ENCODE measurements around the gene CAMSAP1. TPM values are rescaled to one million over a fixed set of nuclear protein-coding genes. Genes with fewer than 3 reads are reported as not detected.

The CAMSAP1 gene
- polyA plus RNA-seq, 1 donor from 2014 or later = 58.5 TPM

GRCh38 chr9:135825435-135826187, 81.7 kb downstream of the CAMSAP1 start:
- Histone ChIP-seq H2AFZ (ENCODE audit: low read depth, low read length) (no peak overlapping the region), H3K9ac (ENCODE audit: low read length) (no peak overlapping the region), H3F3A (ENCODE audit: insufficient read depth, low read length, poor library complexity, severe bottlenecking) (no peaks in the 10 kb centered on the region), H3K4me3 (ENCODE audit: low read length) (no peak overlapping the region), H3K36me3 (ENCODE audit: insufficient read depth, low read length) (peaks cover 15% of the 10 kb centered on the region), H3K27me3 (ENCODE audit: insufficient read depth, low read depth, low read length) (no peaks in the 10 kb centered on the region), H3K79me2 (replicated peaks; ENCODE audit: insufficient read depth, low read length) (peaks cover 32% of the 10 kb centered on the region), H4K20me1 (ENCODE audit: insufficient read depth) (peaks cover 11% of the 10 kb centered on the region), H3K9me3 (ENCODE audit: low read length) (no peaks in the 10 kb centered on the region), H3K27ac (ENCODE audit: low read length) (no peak overlapping the region), H3K9me2 (ENCODE audit: insufficient read depth, low read length) (no peaks in the 10 kb centered on the region), H3K4me2 (ENCODE audit: low read length) (no peak overlapping the region)
- TF ChIP-seq MXI1 (conservative IDR thresholded peaks at IDR 0.05; ENCODE audit: poor library complexity, severe bottlenecking) (no peak), EZH2 (IDR thresholded peaks at IDR 0.05; ENCODE audit: borderline replicate concordance, insufficient read depth, low read length, poor library complexity, severe bottlenecking) (no peak), TAF1 (IDR thresholded peaks at IDR 0.05; ENCODE audit: low read depth) (no peak), EP300 (conservative IDR thresholded peaks at IDR 0.05; ENCODE audit: poor library complexity, severe bottlenecking) (no peak), CTCF (IDR thresholded peaks at IDR 0.05; ENCODE audit: poor library complexity, severe bottlenecking) (no peak), REST (IDR thresholded peaks at IDR 0.05; ENCODE audit: borderline replicate concordance) (no peak), POLR2AphosphoS5 (IDR thresholded peaks at IDR 0.05) (no peak), RAD21 (conservative IDR thresholded peaks at IDR 0.05) (no peak), SMC3 (conservative IDR thresholded peaks at IDR 0.05; ENCODE audit: poor library complexity) (no peak)

GRCh38 chr9:135823036-135823435, 84.3 kb downstream of the CAMSAP1 start:
- Histone ChIP-seq H3K4me3 (ENCODE audit: low read length) (no peak overlapping the region), H3K79me2 (replicated peaks; ENCODE audit: insufficient read depth, low read length) (peaks cover 22% of the 10 kb centered on the region), H3K36me3 (ENCODE audit: insufficient read depth, low read length) (peaks cover 4% of the 10 kb centered on the region), H3K9me2 (ENCODE audit: insufficient read depth, low read length) (no peaks in the 10 kb centered on the region), H3K27ac (ENCODE audit: low read length) (no peak overlapping the region), H3F3A (ENCODE audit: insufficient read depth, low read length, poor library complexity, severe bottlenecking) (no peaks in the 10 kb centered on the region), H3K27me3 (ENCODE audit: insufficient read depth, low read depth, low read length) (no peaks in the 10 kb centered on the region), H4K20me1 (ENCODE audit: insufficient read depth) (peaks cover 11% of the 10 kb centered on the region), H3K9ac (ENCODE audit: low read length) (no peak overlapping the region), H2AFZ (ENCODE audit: low read depth, low read length) (no peak overlapping the region), H3K4me2 (ENCODE audit: low read length) (no peak overlapping the region), H3K9me3 (ENCODE audit: low read length) (no peaks in the 10 kb centered on the region)
- TF ChIP-seq EP300 (conservative IDR thresholded peaks at IDR 0.05; ENCODE audit: poor library complexity, severe bottlenecking) (no peak), CTCF (IDR thresholded peaks at IDR 0.05; ENCODE audit: poor library complexity, severe bottlenecking) (no peak), MXI1 (conservative IDR thresholded peaks at IDR 0.05; ENCODE audit: poor library complexity, severe bottlenecking) (no peak), REST (IDR thresholded peaks at IDR 0.05; ENCODE audit: borderline replicate concordance) (no peak), EZH2 (IDR thresholded peaks at IDR 0.05; ENCODE audit: borderline replicate concordance, insufficient read depth, low read length, poor library complexity, severe bottlenecking) (no peak), SMC3 (conservative IDR thresholded peaks at IDR 0.05; ENCODE audit: poor library complexity) (no peak)

All from neural cell (in vitro differentiated cells).